Measurements from ENCODE around the gene L1CAM.
A peak's percentile ranks its signal among the peaks of the same experiment; 100 is the strongest.

Gene L1CAM

GRCh38 chrX:153924149-153924861, 38.3 kb upstream of the L1CAM start:
- DNase-seq: no peak

DNA sequence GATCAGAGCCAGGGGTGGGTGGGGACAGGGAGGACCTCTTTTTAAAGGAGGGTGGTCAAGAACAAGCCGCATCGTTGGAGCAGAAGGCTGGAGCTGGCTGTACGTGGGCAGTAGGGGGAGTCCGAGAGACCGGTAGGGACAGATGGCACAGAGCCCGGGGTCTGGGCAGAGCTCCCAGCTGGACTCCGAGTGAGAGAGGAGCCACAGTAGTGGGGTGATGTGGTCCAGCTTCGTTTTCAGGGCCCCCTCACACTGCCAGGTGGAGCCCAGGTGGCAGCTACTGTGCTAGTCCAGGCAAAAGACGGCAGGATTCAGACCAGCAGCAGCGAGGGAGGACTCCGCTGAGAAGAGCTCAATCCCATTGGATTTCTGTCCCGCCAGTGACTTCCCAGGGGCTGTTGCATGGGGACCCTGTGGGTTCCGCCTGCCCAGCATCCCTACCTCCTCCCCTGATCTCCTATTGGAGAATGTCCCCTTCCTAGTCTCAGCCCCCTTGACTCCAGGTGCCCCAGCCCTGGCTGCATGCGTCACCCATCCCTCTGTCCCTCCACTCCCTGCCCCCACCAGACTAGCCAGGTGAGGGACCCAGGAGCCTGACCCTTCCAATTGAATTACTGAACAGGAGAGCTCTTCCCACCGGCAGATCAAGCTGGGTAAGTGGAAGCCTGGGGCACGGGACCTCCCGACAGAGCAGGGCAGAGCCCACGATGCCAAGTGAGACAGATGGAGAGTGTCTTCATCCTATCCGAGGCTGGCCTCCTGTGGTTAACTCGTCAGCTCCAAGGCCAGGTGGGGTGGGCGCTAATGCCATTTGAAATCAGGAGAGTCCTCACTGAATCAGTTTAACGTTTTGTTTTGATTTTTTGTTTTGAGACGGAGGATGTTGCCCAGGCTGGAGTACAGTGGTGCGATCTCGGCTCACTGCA, 37.2 kb upstream of the L1CAM start:
- DNase-seq: no peak

GRCh38 chrX:153921511-153922446, 35.8 kb upstream of the L1CAM start:
- no peak for DNase-seq

GRCh38 chrX:153921070-153921469, 35.1 kb upstream of the L1CAM start:
- DNase-seq: no peak

DNA sequence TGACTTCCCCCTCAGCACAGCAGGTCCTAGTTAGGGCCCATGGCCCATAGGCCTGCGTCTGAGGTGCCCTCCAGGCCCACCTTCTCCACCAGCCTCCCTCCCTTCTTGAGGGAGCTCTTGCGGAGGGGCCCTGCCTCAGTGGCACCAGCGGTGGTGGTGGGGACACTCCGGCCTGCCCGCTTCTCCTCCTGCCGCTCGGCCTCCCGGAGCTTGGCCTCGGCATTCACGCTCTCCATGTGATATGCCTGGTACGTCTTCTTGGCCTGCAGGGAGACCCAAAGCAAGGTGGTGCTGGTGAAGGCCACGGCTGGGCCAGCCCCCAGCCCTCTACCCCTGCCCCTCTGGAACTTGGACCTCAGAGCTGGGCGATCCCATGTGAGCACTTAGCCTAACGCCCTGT, 34.6 kb upstream of the L1CAM start:
- DNase-seq: no peak

GRCh38 chrX:153919281-153919680, 33.3 kb upstream of the L1CAM start:
- DNase-seq: no peak

- DNase-seq: no peak
Measured at GRCh38 chrX:153917869-153918268, 31.9 kb upstream of the L1CAM start.

- no peak for DNase-seq
Measured at GRCh38 chrX:153913701-153914100, 27.7 kb upstream of the L1CAM start.

- no peak for DNase-seq
Measured at GRCh38 chrX:153913211-153913610, 27.2 kb upstream of the L1CAM start.

- DNase-seq: no peak
Measured at GRCh38 chrX:153911798-153912197, 25.8 kb upstream of the L1CAM start.

DNA sequence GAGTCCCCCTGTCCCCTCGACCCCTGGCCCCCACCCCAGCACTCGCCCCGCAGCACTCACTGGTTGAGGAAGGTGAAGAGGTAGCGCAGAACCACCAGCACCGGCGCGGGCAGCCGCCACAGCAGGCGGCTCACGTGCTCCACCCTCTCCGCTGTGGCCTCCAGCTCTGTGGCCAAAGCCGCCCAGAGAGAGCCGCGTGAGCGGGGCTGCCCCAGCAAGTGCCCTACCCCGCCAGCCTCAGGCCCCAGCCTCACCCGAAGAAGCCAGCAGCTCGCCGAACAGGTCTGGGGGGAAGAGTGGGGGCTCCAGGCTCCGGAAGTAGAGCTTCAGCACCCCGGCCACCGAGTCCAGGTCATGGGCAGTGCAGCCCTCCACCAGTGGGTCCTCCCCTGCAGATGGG, 24.5 kb upstream of the L1CAM start:
- DNase-seq: no peak

GRCh38 chrX:153909980-153910360, 24.0 kb upstream of the L1CAM start:
- DNase-seq: no peak

GRCh38 chrX:153909024-153909979, 23.3 kb upstream of the L1CAM start:
- DNase-seq: peak; percentile 29

- no peak for DNase-seq
Measured at GRCh38 chrX:153908219-153908860, 22.4 kb upstream of the L1CAM start.

DNA sequence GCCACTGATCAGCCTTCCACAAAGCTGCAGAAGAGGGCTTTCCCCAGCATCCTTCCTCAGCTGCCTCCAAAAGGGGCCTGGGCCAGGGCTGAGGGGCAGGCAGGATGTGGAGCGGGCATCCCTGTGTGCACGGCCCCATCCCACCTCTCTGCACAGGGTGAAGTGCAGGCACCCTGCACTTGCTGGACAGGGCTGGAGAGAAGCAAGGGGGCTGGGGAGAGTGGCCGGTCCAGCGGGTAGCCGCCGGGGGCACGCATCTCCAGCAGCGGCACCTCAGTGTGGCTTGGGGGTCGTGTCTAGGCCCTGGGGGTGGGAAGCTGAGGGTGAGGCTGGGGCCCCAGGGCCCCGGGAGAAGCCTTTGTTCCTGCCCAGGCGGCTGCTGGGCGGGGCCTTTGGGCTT, 21.5 kb upstream of the L1CAM start:
- no peak for DNase-seq

- DNase-seq: no peak
Measured at GRCh38 chrX:153906126-153906917, 20.3 kb upstream of the L1CAM start.

GRCh38 chrX:153905481-153906095, 19.6 kb upstream of the L1CAM start:
- no peak for DNase-seq

- peak in 1 of 2 experiments; percentile 7 for DNase-seq
Measured at GRCh38 chrX:153903991-153904957, 18.3 kb upstream of the L1CAM start, which contains the start of gene AVPR2. Gene AVPR2 (plus strand): TSS chrX:153904673. CDS start chrX:153905146, 473 bp downstream.

Data from activated CD4-positive, alpha-beta T cell treated with anti-CD3 and anti-CD28 coated beads, Interleukin-2, amount 50 U/mL, for 48 hours (primary cell).